Chondrocyte (in vitro differentiated cells): ENCODE data around the gene LRRC8E. TPM values are rescaled to one million over a fixed set of nuclear protein-coding genes. Genes with fewer than 3 reads are reported as not detected.

Experiments used
- DNase-seq: peaks from one replicate; pipeline ENCODE4 v3.0.0; 2021; ENCODE audit warnings: mixed read lengths, low spot score
- H3K27ac Mint-ChIP-seq: one replicate; pipeline ENCODE4 v1.8.0; 2021; ENCODE audit warnings: mild to moderate bottlenecking, moderate library complexity, mixed read lengths; ENCODE audit not compliant: unreplicated experiment
- H3K27me3 Mint-ChIP-seq: 2 replicates; pipeline ENCODE4 v1.8.0; 2021; ENCODE audit warnings: low read depth, mixed read lengths
- H3K36me3 Mint-ChIP-seq: 2 replicates; pipeline ENCODE4 v1.8.0; 2021; ENCODE audit warnings: low read depth, mixed read lengths
- H3K4me1 Mint-ChIP-seq: 2 replicates; pipeline ENCODE4 v1.8.0; 2021; ENCODE audit warnings: low read depth, mild to moderate bottlenecking, mixed read lengths
- H3K4me3 Mint-ChIP-seq: one replicate; pipeline ENCODE4 v1.8.0; 2021; ENCODE audit warnings: mild to moderate bottlenecking, moderate library complexity, mixed read lengths; ENCODE audit not compliant: unreplicated experiment
- H3K9me3 Mint-ChIP-seq: 2 replicates; pipeline ENCODE4 v1.8.0; 2021; ENCODE audit warnings: low read depth, mixed read lengths
- CTCF ChIP-seq: fragments of 200-600 bp; sonication (generic); IDR thresholded peaks from 2 replicates; pipeline ENCODE4 v1.5.0; 2021; ENCODE audit warnings: antibody characterized with exemption, mild to moderate bottlenecking, moderate library complexity
- total RNA-seq: library from RNA; stranded (reverse); gene quantifications from 3 replicates; pipeline ENCODE4 v1.2.1, GENCODE V29; 2021

LRRC8E gene
- total RNA-seq, 1 donor from 2014 or later, result 6.9 TPM

- H3K27me3 Mint-ChIP-seq, result no peaks in the 10 kb centered on the region
- H3K4me3 Mint-ChIP-seq, result peak within 1 kb of the TSS; percentile 95
- peak within 1 kb of the TSS; percentile 99 for H3K27ac Mint-ChIP-seq
- TF ChIP-seq CTCF, result no peak
- H3K9me3 Mint-ChIP-seq, result no peaks in the 10 kb centered on the region
- peaks cover 9% of the 10 kb centered on the region for H3K36me3 Mint-ChIP-seq
- H3K4me1 Mint-ChIP-seq, result peaks cover 30% of the 10 kb centered on the region
- DNase-seq, result peak; percentile 99
Measured at GRCh38 chr19:7943444-7944176, 55.3 kb downstream of the LRRC8E start, which contains the start of gene TIMM44. TSS of gene TIMM44 (minus strand) at chr19:7943666. CDS start at chr19:7943651, 15 bp downstream.

DNA sequence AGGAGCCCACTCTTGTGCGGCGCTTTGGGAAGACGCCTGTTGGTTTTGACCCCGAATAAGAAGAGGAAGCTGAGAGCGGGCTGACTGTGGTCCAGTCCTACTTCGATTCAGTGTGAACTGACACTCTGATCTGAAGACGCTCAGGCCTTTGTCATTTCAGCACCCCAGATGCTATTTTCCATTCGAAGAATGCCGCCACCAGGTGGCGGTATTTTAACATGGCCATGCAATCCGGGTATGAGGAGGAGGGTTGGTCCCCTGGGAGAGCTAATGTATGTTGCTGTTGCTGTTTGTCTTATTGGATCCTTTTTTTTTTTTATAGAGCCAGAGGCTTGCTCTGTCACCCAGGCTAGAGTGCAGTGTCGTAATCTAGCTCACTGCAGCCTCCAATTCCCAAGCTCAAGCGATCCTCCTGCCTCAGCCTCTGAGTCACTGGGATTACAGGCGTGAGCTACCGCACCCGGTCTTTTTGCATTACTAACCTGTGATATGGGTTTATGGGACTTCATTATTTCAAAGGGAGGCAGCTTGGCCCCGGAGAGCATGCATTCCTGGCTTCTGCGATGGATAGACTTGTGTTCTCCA is 56.0 kb downstream of the LRRC8E start:
- Mint-ChIP-seq H3K4me1 (peaks cover 30% of the 10 kb centered on the region), H3K9me3 (no peaks in the 10 kb centered on the region), H3K27ac (peak overlapping the region; percentile 99), H3K27me3 (no peaks in the 10 kb centered on the region), H3K36me3 (peaks cover 6% of the 10 kb centered on the region), H3K4me3 (peak overlapping the region; percentile 95)
- TF ChIP-seq CTCF, result peak; percentile 99
- DNase-seq, result no peak

DNA sequence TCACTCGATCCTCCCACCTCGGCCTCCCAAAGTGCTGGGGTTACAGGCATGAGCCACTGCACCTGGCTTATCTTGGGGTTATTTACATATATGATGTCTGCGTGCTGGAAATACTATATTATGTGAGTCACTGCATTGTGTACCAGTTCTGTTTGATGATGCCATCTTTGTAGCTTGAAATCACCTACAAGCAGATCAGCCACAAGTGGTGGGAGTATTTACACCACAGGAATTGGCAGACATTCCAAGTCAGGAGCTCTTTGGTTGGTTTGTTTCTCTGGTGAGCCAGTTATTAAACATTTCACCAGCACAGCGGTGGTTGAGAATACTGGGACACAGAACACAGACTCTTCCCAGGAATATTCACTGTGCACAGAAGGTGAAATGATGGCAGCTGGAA is 59.6 kb downstream of the LRRC8E start:
- Mint-ChIP-seq H3K36me3 (no peaks in the 10 kb centered on the region), H3K9me3 (no peaks in the 10 kb centered on the region), H3K4me3 (no peak overlapping the region), H3K27ac (no peak overlapping the region), H3K4me1 (peaks cover 10% of the 10 kb centered on the region), H3K27me3 (no peaks in the 10 kb centered on the region)
- TF ChIP-seq CTCF, result no peak
- no peak for DNase-seq

Other genes starting within 250 kb of the LRRC8E start
- gene RETN, start 219.5 kb upstream of the LRRC8E start, total RNA-seq, result not detected in 3 replicates
- not detected in 3 replicates for gene MCEMP1, start 211.4 kb upstream of the LRRC8E start, total RNA-seq
- 94.3 to 107 TPM (median 97.2 TPM) in 3 replicates for gene TRAPPC5, start 207.7 kb upstream of the LRRC8E start, total RNA-seq
- gene FCER2, start 186.4 kb upstream of the LRRC8E start, total RNA-seq, result not detected in 3 replicates
- gene CLEC4G, start 156.4 kb upstream of the LRRC8E start, total RNA-seq, result not detected in 3 replicates
- gene CD209, start 141.0 kb upstream of the LRRC8E start, total RNA-seq, result not detected in 3 replicates
- not detected in 3 replicates for gene CLEC4M, start 125.3 kb upstream of the LRRC8E start, total RNA-seq
- 27.4 to 30.6 TPM (median 28.4 TPM) in 3 replicates for gene EVI5L, start 58.3 kb upstream of the LRRC8E start, total RNA-seq
- 0.22 to 0.80 TPM (median 0.38 TPM) in 3 replicates for gene PRR36, start 14.1 kb upstream of the LRRC8E start, total RNA-seq
- gene MAP2K7, start 15.4 kb downstream of the LRRC8E start, total RNA-seq, result 24.4 to 27.5 TPM (median 25.7 TPM) in 3 replicates
- gene TGFBR3L, start 26.3 kb downstream of the LRRC8E start, total RNA-seq, result 8.1 to 11.6 TPM (median 11.2 TPM) in 3 replicates
- 17.1 to 27.9 TPM (median 26.4 TPM) in 3 replicates for gene SNAPC2, start 31.8 kb downstream of the LRRC8E start, total RNA-seq
- 21.8 to 41.5 TPM (median 36.0 TPM) in 3 replicates for gene CTXN1, start 37.6 kb downstream of the LRRC8E start, total RNA-seq
- gene TIMM44, start 55.2 kb downstream of the LRRC8E start, total RNA-seq, result 47.1 to 75.4 TPM (median 68.0 TPM) in 3 replicates
- gene ELAVL1, start 117.1 kb downstream of the LRRC8E start, total RNA-seq, result 67.9 to 80.5 TPM (median 71.9 TPM) in 3 replicates
- gene CCL25, start 164.2 kb downstream of the LRRC8E start, total RNA-seq, result not detected in 3 replicates